DOHH2 (cell line): ENCODE data around the gene SHANK3.

Experiments
- H3F3A ChIP-seq: fragments of 200-600 bp; sonication (generic), shearing (Covaris generic); 2 replicates; pipeline ENCODE4 v1.6.0; 2016; ENCODE audit warnings: antibody characterized with exemption, mild to moderate bottlenecking; ENCODE audit not compliant: control insufficient read depth, insufficient read depth
- H3K27ac ChIP-seq: fragments of 200-600 bp; sonication (generic); 2 replicates; pipeline ENCODE4 v1.5.1; 2014; ENCODE audit warnings: low read depth, mild to moderate bottlenecking, low read length, moderate library complexity
- H3K27me3 ChIP-seq: fragments of 200-600 bp; sonication (generic); 2 replicates; pipeline ENCODE4 v1.6.1; 2014; ENCODE audit warnings: mild to moderate bottlenecking, low read length, mixed read lengths; ENCODE audit not compliant: control insufficient read depth
- H3K36me3 ChIP-seq: fragments of 200-600 bp; sonication (generic); 2 replicates; pipeline ENCODE4 v1.6.1; 2014; ENCODE audit warnings: mild to moderate bottlenecking, low read length, moderate library complexity, mixed read lengths; ENCODE audit not compliant: control insufficient read depth
- H3K4me1 ChIP-seq: fragments of 200-600 bp; sonication (generic); 2 replicates; pipeline ENCODE4 v1.6.1; 2014; ENCODE audit warnings: mild to moderate bottlenecking, low read length, mixed read lengths; ENCODE audit not compliant: control insufficient read depth
- H3K4me2 ChIP-seq: fragments of 200-600 bp; sonication (generic); 2 replicates; pipeline ENCODE4 v1.6.0; 2014; ENCODE audit warnings: mild to moderate bottlenecking, low read length, moderate library complexity
- H3K4me3 ChIP-seq: fragments of 200-600 bp; sonication (generic); 2 replicates; pipeline ENCODE4 v1.5.1; 2014; ENCODE audit warnings: mild to moderate bottlenecking, low read length, mixed read lengths
- H3K79me2 ChIP-seq: fragments of 200-600 bp; sonication (generic); 2 replicates; pipeline ENCODE4 v1.6.1; 2014; ENCODE audit warnings: mild to moderate bottlenecking, low read length, mixed read lengths; ENCODE audit not compliant: control insufficient read depth
- H3K9me2 ChIP-seq: fragments of 200-600 bp; sonication (generic); replicated peaks from 2 replicates; pipeline ENCODE4 v1.6.1; 2014; ENCODE audit warnings: mild to moderate bottlenecking, low read length, mixed read lengths; ENCODE audit not compliant: control insufficient read depth
- H3K9me3 ChIP-seq: fragments of 200-600 bp; sonication (generic); 2 replicates; pipeline ENCODE4 v1.6.1; 2014; ENCODE audit warnings: antibody characterized with exemption, low read length, mixed read lengths; ENCODE audit not compliant: control insufficient read depth, insufficient read depth
- H4K20me1 ChIP-seq: fragments of 200-600 bp; sonication (generic); 2 replicates; pipeline ENCODE4 v1.6.0; 2014; ENCODE audit warnings: low read depth, mild to moderate bottlenecking, antibody characterized with exemption, low read length, moderate library complexity; ENCODE audit not compliant: control insufficient read depth, insufficient read depth
- CTCF ChIP-seq: fragments of 200-600 bp; sonication (generic); IDR thresholded peaks from one replicate; pipeline ENCODE4 v1.5.1; 2014; ENCODE audit warnings: antibody characterized with exemption, mild to moderate bottlenecking, low read depth, low read length; ENCODE audit not compliant: poor library complexity, severe bottlenecking
- EZH2phosphoT487 ChIP-seq: fragments of 200-600 bp; sonication (generic); IDR thresholded peaks from 2 replicates; pipeline ENCODE4 v1.6.1; 2017; ENCODE audit warnings: borderline replicate concordance, mild to moderate bottlenecking, antibody characterized with exemption, low read length, moderate library complexity, mixed read lengths

The SHANK3 gene

GRCh38 chr22:50691521-50691920 is 18.9 kb downstream of the SHANK3 start:
- Histone ChIP-seq H3K27ac (no peak overlapping the region), H3K9me3 (no peaks in the 10 kb centered on the region), H4K20me1 (no peaks in the 10 kb centered on the region), H3F3A (no peaks in the 10 kb centered on the region), H3K79me2 (no peaks in the 10 kb centered on the region), H3K9me2 (no peaks in the 10 kb centered on the region), H3K4me1 (peaks cover 5% of the 10 kb centered on the region), H3K36me3 (no peaks in the 10 kb centered on the region), H3K4me2 (no peak overlapping the region), H3K4me3 (no peak overlapping the region), H3K27me3 (0 out of 2 replicates have a peak, but pooled peaks cover 2% of the 10 kb centered on the region)
- no peak for TF ChIP-seq EZH2phosphoT487
- peak; percentile 73 for TF ChIP-seq CTCF

GRCh38 chr22:50693462-50693861 is 20.8 kb downstream of the SHANK3 start:
- Histone ChIP-seq H3K27ac (no peak overlapping the region), H3K9me2 (no peaks in the 10 kb centered on the region), H3K4me3 (no peak overlapping the region), H3K9me3 (no peaks in the 10 kb centered on the region), H3K4me2 (no peak overlapping the region), H3F3A (no peaks in the 10 kb centered on the region), H3K4me1 (peaks cover 5% of the 10 kb centered on the region), H3K27me3 (0 out of 2 replicates have a peak, but pooled peaks cover 2% of the 10 kb centered on the region), H3K79me2 (no peaks in the 10 kb centered on the region), H4K20me1 (no peaks in the 10 kb centered on the region), H3K36me3 (no peaks in the 10 kb centered on the region)
- no peak for TF ChIP-seq CTCF
- TF ChIP-seq EZH2phosphoT487, result no peak

GRCh38 chr22:50694099-50694605 is 21.5 kb downstream of the SHANK3 start:
- no peak for TF ChIP-seq EZH2phosphoT487
- TF ChIP-seq CTCF, result peak; percentile 7
- peaks cover 5% of the 10 kb centered on the region for H3K4me1 ChIP-seq
- H3K27ac ChIP-seq, result no peak overlapping the region
- no peaks in the 10 kb centered on the region for H3K9me2 ChIP-seq
- no peaks in the 10 kb centered on the region for H3K9me3 ChIP-seq
- no peaks in the 10 kb centered on the region for H3K36me3 ChIP-seq
- H3K27me3 ChIP-seq, result 0 out of 2 replicates have a peak, but pooled peaks cover 2% of the 10 kb centered on the region
- H3K79me2 ChIP-seq, result no peaks in the 10 kb centered on the region
- H4K20me1 ChIP-seq, result no peaks in the 10 kb centered on the region
- no peak overlapping the region for H3K4me3 ChIP-seq
- no peaks in the 10 kb centered on the region for H3F3A ChIP-seq
- H3K4me2 ChIP-seq, result no peak overlapping the region
